ENCODE results near the gene AOPEP. TPM values are rescaled to one million over a fixed set of nuclear protein-coding genes. Genes with fewer than 3 reads are reported as not detected.

Gene AOPEP
- total RNA-seq, 1 donor from 2014 or later = 305 TPM

DNA sequence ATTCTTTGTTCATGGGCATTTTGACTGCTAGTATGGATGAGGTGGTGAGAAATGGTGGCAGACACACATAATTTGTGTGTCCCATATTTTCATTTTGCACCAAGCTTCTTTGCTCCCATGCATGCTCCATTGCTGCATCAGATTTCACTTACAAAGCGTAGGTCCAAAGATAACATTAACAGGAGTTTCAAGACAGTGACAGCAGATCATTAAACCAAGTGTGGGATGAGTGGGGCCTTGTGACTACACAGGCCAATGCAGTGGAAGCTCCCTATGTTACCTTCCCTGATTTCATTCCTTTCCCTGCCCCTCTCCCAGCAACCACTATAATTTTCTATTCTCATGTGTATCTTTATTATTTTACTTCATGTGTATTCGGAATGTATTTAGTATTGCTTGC is 142.0 kb downstream of the AOPEP start:
- intact Hi-C loops (cut with DNase I) = loop anchor here (10.0 kb wide), 1 partner anchor 136 kb away; no protein-coding TSS in a partner anchor
- no peak overlapping the region for H3K4me3 ChIP-seq
- H3K27ac ChIP-seq = peak overlapping the region; percentile 89
- H3K4me1 ChIP-seq = peaks cover 80% of the 10 kb centered on the region
- H3K27me3 ChIP-seq = no peaks in the 10 kb centered on the region
- TF ChIP-seq POLR2AphosphoS5 (IDR thresholded peaks at IDR 0.05; ENCODE audit: insufficient read depth in 1 of 2, low read depth in 1 of 2) = no peak
- TF ChIP-seq, protein P1, sequence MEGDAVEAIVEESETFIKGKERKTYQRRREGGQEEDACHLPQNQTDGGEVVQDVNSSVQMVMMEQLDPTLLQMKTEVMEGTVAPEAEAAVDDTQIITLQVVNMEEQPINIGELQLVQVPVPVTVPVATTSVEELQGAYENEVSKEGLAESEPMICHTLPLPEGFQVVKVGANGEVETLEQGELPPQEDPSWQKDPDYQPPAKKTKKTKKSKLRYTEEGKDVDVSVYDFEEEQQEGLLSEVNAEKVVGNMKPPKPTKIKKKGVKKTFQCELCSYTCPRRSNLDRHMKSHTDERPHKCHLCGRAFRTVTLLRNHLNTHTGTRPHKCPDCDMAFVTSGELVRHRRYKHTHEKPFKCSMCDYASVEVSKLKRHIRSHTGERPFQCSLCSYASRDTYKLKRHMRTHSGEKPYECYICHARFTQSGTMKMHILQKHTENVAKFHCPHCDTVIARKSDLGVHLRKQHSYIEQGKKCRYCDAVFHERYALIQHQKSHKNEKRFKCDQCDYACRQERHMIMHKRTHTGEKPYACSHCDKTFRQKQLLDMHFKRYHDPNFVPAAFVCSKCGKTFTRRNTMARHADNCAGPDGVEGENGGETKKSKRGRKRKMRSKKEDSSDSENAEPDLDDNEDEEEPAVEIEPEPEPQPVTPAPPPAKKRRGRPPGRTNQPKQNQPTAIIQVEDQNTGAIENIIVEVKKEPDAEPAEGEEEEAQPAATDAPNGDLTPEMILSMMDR (IDR thresholded peaks at IDR 0.05) = no peak
- no peak for TF ChIP-seq POLR2A (IDR thresholded peaks at IDR 0.05)
- no peaks in the 10 kb centered on the region for H3K36me3 ChIP-seq
- no peaks in the 10 kb centered on the region for H3K9me3 ChIP-seq
- no peak for DNase-seq (ENCODE audit: extremely low spot score in 2 of 2)

DNA sequence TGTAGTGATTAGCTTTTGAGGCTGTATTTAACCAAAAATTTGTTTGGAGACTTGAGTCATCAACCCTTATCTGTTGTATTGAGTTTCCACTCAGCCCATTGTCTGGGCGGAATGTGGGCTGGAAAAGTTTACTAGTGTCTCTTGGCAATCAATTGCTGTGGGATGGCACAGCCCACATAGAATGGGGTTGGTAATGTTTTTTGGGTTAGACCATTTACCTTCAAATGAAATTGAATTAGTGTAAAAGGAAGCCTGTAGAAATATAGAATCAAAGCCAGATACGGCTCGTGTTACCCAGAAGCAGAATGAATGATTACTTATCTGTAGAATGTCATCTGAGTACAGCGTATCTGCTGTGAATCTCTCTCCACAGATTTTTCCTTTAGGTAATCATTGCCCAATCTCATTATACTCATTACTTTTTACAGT is 142.9 kb downstream of the AOPEP start:
- peaks cover 80% of the 10 kb centered on the region for H3K4me1 ChIP-seq
- intact Hi-C loops (cut with DNase I) = loop anchor here (10.0 kb wide), 1 partner anchor 135 kb away; no protein-coding TSS in a partner anchor

DNA sequence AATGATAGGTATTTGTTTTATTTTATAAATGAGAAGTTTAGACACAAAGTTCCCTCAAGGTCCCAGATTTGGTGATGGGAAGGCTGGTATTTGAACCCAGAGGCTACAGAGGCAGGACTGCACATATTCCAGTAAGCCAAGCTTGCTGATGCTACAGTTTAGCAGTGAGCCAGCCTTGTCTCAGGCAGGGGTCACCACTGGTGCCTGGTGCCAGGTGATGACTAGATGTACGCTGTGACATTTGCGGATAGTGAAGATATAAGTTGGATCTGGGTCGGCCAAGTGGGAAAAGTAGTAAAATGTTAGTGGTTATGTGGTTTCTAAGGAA is 143.9 kb downstream of the AOPEP start:
- Histone ChIP-seq H3K27me3 (no peaks in the 10 kb centered on the region), H3K36me3 (no peaks in the 10 kb centered on the region), H3K4me3 (no peak overlapping the region), H3K4me1 (peaks cover 77% of the 10 kb centered on the region), H3K9me3 (no peaks in the 10 kb centered on the region), H3K27ac (peak overlapping the region; percentile 75)
- intact Hi-C loops (cut with DNase I) = no loop called here
- no peak for TF ChIP-seq POLR2AphosphoS5 (IDR thresholded peaks at IDR 0.05; ENCODE audit: insufficient read depth in 1 of 2, low read depth in 1 of 2)
- no peak for TF ChIP-seq POLR2A (IDR thresholded peaks at IDR 0.05)
- TF ChIP-seq, protein P1 (IDR thresholded peaks at IDR 0.05) = no peak
- DNase-seq (ENCODE audit: extremely low spot score in 2 of 2) = no peak

More for the DNA sequence above, 142.9 kb downstream of the AOPEP start:
- Histone ChIP-seq H3K27ac (peak overlapping the region; percentile 89), H3K9me3 (no peaks in the 10 kb centered on the region), H3K4me3 (no peak overlapping the region), H3K36me3 (no peaks in the 10 kb centered on the region), H3K27me3 (no peaks in the 10 kb centered on the region)
- TF ChIP-seq POLR2AphosphoS5 (IDR thresholded peaks at IDR 0.05; ENCODE audit: insufficient read depth in 1 of 2, low read depth in 1 of 2) (no peak), POLR2A (IDR thresholded peaks at IDR 0.05) (no peak)
- TF ChIP-seq, protein P1 (IDR thresholded peaks at IDR 0.05) = no peak
- no peak for DNase-seq (ENCODE audit: extremely low spot score in 2 of 2)

DNA sequence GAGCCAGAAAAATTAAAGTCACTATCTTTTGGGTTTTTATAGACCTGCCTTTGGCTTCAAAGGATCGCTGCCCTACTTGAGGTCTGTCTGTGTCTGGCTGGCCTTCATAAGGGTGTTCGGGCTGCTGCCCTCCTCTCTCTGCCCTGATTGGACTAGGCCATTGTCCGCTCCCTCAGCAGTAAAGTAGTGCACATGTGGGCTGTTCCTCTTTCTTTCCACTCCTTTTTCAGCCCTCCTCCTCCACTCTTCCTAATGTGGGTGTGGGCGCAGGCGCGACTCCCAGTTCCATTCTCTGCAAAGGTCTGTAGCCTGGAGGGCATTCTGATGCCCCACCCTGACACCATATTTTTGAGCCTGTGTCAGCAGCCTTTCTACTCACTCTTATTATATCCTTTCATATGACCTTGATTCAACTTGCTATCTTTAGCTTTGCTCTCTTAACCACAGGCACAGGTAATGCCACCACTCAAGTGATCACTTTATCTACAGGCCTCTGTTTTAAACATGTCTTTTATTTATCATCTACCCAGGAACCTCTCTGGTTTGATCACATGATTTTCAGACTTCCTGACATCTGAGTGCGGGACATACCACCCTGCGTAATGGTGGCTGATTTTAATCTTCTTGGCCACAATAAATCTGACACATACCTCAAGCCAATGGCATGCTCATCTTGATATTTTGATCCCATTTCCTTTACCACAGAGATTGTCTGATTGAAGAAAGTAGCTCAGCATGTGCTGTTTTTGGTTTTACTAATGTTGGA is 144.5 kb downstream of the AOPEP start:
- no peaks in the 10 kb centered on the region for H3K36me3 ChIP-seq
- peaks cover 72% of the 10 kb centered on the region for H3K4me1 ChIP-seq
- TF ChIP-seq, protein P1 (IDR thresholded peaks at IDR 0.05) = no peak
- TF ChIP-seq POLR2AphosphoS5 (IDR thresholded peaks at IDR 0.05; ENCODE audit: insufficient read depth in 1 of 2, low read depth in 1 of 2) = peak in 1 of 2 donors; percentile 53
- DNase-seq (ENCODE audit: extremely low spot score in 2 of 2) = no peak
- no peaks in the 10 kb centered on the region for H3K9me3 ChIP-seq
- intact Hi-C loops (cut with DNase I) = no loop called here
- no peak overlapping the region for H3K4me3 ChIP-seq
- peak overlapping the region; percentile 75 for H3K27ac ChIP-seq
- H3K27me3 ChIP-seq = no peaks in the 10 kb centered on the region
